GM15510 (cell line): ENCODE data around the gene NUP210L.

Experiments
- POLR2A ChIP-seq: IDR thresholded peaks from 3 replicates; pipeline ENCODE4 v1.6.1; 2011; ENCODE audit warnings: borderline replicate concordance; ENCODE audit not compliant: insufficient read length; ENCODE audit errors: extremely low read depth

NUP210L gene

GRCh38 chr1:154062309-154062708 is 92.6 kb downstream of the NUP210L start:
- no peak for TF ChIP-seq POLR2A

GRCh38 chr1:154019940-154020339 is 134.9 kb downstream of the NUP210L start:
- TF ChIP-seq POLR2A = no peak

GRCh38 chr1:154019269-154019668 is 135.6 kb downstream of the NUP210L start:
- no peak for TF ChIP-seq POLR2A

GRCh38 chr1:154014154-154014907 is 140.5 kb downstream of the NUP210L start:
- TF ChIP-seq POLR2A = no peak

GRCh38 chr1:154012129-154012528 is 142.7 kb downstream of the NUP210L start:
- TF ChIP-seq POLR2A = no peak

- TF ChIP-seq POLR2A = no peak
Measured at GRCh38 chr1:154006136-154006535, 148.7 kb downstream of the NUP210L start.

GRCh38 chr1:154000420-154000819 is 154.5 kb downstream of the NUP210L start:
- no peak for TF ChIP-seq POLR2A

- TF ChIP-seq POLR2A = no peak
Measured at GRCh38 chr1:153995640-153996039, 159.2 kb downstream of the NUP210L start.

- TF ChIP-seq POLR2A = no peak
Measured at GRCh38 chr1:153995202-153995601, 159.7 kb downstream of the NUP210L start.

- no peak for TF ChIP-seq POLR2A
Measured at GRCh38 chr1:153991806-153992205, 163.1 kb downstream of the NUP210L start.

- no peak for TF ChIP-seq POLR2A
Measured at GRCh38 chr1:153991151-153991630, 163.7 kb downstream of the NUP210L start.

GRCh38 chr1:153990468-153991150 is 164.3 kb downstream of the NUP210L start, which contains the start of gene RPS27:
Gene RPS27 (plus strand): TSS chr1:153990762. CDS start chr1:153990797, 35 bp downstream.
- TF ChIP-seq POLR2A = peak; percentile 100

GRCh38 chr1:153987621-153988020 is 167.3 kb downstream of the NUP210L start:
- no peak for TF ChIP-seq POLR2A

GRCh38 chr1:153985941-153986761 is 168.7 kb downstream of the NUP210L start, which contains the start of gene RAB13:
Gene RAB13 (minus strand): TSS chr1:153986339. CDS start chr1:153986236, 103 bp downstream.
- no peak for TF ChIP-seq POLR2A
